HG03060 (cell line): Measurements from ENCODE around the gene CDON.

Source experiments
- ATAC-seq: cut with Tn5 transposase; IDR thresholded peaks from one replicate; pipeline ENCODE4 v1.9.1; 2021; ENCODE audit warnings: low read depth, moderate number of reproducible peaks; ENCODE audit not compliant: unreplicated experiment

CDON gene

GRCh38 chr11:126084608-126084912 lies 21.9 kb upstream of the CDON start:
- ATAC-seq: no peak

GRCh38 chr11:126083829-126084607 lies 21.4 kb upstream of the CDON start:
- no peak for ATAC-seq

- ATAC-seq: no peak
Observed at GRCh38 chr11:126082251-126083109, 19.8 kb upstream of the CDON start.

GRCh38 chr11:126081915-126082250 lies 19.2 kb upstream of the CDON start:
- no peak for ATAC-seq

- no peak for ATAC-seq
Observed at GRCh38 chr11:126080161-126080941, 17.7 kb upstream of the CDON start.

- ATAC-seq: no peak
Observed at GRCh38 chr11:126079621-126080124, 17.0 kb upstream of the CDON start.

- no peak for ATAC-seq
Observed at GRCh38 chr11:126076641-126077040, 14.0 kb upstream of the CDON start.

- no peak for ATAC-seq
Observed at GRCh38 chr11:126072801-126073594, 10.3 kb upstream of the CDON start.

- no peak for ATAC-seq
Observed at GRCh38 chr11:126072141-126072741, 9.6 kb upstream of the CDON start.

- no peak for ATAC-seq
Observed at GRCh38 chr11:126063507-126063852, 814 bp upstream of the CDON start.

- ATAC-seq: no peak
Observed at GRCh38 chr11:126061707-126062678, 673 bp downstream of the CDON start.

- ATAC-seq: no peak
Observed at GRCh38 chr11:126060757-126061171, 1.9 kb downstream of the CDON start.

- ATAC-seq: no peak
Observed at GRCh38 chr11:126059238-126059781, 3.4 kb downstream of the CDON start.

- no peak for ATAC-seq
Observed at GRCh38 chr11:126058105-126058874, 4.4 kb downstream of the CDON start.

GRCh38 chr11:126054882-126055281 lies 7.8 kb downstream of the CDON start:
- ATAC-seq: no peak

- ATAC-seq: no peak
Observed at GRCh38 chr11:126054408-126054807, 8.3 kb downstream of the CDON start.

- ATAC-seq: no peak
Observed at GRCh38 chr11:126053415-126054286, 9.0 kb downstream of the CDON start.
